ENCODE results near the gene SH3BP5.

DNA sequence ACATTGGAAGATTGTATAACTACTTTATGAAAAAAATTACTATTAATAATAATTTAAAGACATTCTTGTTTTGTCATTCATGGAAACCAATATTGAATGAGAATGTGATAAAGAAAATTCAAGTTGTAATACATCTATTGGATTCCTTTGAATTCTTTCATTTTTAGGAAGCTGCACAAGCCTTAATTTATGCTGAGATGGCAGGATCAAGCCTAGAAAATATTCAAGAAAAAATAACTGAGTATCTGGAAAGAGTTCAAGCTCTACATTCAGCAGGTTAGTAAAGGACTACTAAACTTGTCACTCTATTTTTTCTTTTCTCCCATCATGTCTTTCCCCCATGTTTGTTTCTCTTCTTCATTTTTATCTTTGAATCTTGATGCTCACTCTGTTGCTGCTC is 120.4 kb downstream of the SH3BP5 start:
- TF ChIP-seq, protein P1, sequence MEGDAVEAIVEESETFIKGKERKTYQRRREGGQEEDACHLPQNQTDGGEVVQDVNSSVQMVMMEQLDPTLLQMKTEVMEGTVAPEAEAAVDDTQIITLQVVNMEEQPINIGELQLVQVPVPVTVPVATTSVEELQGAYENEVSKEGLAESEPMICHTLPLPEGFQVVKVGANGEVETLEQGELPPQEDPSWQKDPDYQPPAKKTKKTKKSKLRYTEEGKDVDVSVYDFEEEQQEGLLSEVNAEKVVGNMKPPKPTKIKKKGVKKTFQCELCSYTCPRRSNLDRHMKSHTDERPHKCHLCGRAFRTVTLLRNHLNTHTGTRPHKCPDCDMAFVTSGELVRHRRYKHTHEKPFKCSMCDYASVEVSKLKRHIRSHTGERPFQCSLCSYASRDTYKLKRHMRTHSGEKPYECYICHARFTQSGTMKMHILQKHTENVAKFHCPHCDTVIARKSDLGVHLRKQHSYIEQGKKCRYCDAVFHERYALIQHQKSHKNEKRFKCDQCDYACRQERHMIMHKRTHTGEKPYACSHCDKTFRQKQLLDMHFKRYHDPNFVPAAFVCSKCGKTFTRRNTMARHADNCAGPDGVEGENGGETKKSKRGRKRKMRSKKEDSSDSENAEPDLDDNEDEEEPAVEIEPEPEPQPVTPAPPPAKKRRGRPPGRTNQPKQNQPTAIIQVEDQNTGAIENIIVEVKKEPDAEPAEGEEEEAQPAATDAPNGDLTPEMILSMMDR (IDR thresholded peaks at IDR 0.05): no peak
- TF ChIP-seq EP300 (IDR thresholded peaks at IDR 0.05): no peak
- TF ChIP-seq POLR2A (IDR thresholded peaks at IDR 0.05): no peak
